Fibroblast of skin of left biceps (primary cell): ENCODE measurements around the gene ZNF483.
"Not testable (repeated sequence)": the region's sequence is repeated elsewhere in the genome, so short reads cannot be mapped to it uniquely, and the experiment has no call there.

Source experiments
- DNase-seq, 2 experiments: peaks; one replicate each; pipeline ENCODE4 v3.0.0-alpha.2; 2013; ENCODE audit warnings: low read depth in 2 of 2

Gene ZNF483

DNA sequence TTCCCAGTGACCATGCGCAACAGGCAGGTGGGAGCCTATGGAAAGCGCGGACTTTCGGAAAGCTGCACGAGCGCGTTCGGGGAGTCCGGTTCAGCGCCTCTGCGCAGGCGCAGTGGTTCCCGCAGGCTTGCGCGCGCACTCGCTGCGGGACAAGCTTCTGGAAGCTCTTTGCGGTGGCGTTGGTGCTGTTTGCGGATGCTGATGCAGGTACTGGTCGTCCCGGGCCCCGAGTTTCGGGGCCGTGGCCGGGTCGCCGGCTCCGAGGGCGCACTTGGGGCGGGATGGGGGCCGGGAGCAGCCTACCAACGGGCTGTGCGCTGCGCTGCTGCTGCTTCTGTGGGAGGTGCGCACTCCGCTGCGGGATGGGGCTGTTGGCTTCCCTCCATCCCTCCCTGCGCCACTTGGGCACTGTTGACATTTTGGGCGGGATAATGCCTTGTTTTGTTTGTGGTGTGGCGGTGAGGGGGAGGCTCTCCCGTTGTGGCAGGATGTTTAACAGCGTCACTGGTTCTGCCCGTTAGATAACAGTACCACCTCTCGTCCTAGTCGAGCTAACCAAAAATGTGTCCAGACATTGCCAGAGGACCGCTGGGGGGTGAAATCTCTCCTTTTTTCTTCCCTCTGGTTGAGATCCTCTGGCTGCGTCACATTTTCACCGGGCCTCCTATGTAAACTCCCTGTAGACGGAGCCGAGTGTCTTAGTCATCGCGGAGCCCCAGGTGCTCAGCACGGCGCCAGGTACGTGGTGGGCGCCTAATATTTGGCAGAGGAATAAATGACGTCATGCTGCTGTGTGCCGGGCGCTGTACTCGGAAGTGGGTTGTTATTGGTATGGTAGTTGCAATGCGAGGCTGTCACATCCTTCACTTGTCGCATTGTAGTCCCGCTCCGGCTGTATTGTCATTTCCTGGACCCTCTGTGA lies at the start of gene ZNF483:
TSS of gene ZNF483 (plus strand) at position 124 of the 922 bp plus-strand sequence. CDS start 2,217 bp downstream, outside the sequence.
- DNase-seq = peak; percentile 20 to 27

DNA sequence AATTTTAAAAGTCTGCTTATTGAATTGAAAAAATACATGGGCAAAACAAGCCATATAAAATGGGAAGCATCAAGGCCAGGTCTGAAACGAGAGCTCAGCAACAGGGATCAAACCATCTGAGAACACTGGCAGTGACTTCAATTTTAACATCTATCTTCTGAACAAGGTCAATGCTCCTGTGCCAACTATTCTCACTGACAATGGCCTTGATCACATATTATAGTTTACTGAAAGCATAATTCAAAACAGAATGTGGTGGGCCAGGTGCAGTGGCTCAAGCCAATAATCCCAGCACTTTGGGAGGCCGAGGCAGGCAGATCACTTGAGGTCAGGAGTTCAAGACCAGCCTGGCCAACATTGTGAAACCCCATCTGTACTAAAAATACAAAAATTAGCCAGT lies 49.8 kb upstream of the ZNF483 start:
- DNase-seq = no peak

DNA sequence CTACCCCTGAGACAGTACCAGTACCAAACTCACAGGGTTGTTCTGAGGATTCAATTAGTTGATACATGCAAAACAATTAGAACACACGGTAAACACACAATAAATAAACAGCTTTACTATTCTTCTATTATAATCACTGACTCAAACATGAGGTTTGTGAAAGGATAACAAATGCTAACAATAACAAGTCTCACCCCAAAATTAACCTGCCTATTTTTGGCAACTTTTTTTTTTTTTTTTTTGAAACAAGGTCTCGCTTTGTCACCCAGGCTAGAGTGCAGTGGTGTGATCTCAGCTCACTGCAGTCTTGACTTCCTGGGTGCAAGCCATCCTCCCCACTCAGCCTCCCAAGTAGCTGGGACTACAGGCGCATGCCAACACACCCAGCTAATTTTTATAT lies 47.3 kb upstream of the ZNF483 start:
- no peak for DNase-seq

DNA sequence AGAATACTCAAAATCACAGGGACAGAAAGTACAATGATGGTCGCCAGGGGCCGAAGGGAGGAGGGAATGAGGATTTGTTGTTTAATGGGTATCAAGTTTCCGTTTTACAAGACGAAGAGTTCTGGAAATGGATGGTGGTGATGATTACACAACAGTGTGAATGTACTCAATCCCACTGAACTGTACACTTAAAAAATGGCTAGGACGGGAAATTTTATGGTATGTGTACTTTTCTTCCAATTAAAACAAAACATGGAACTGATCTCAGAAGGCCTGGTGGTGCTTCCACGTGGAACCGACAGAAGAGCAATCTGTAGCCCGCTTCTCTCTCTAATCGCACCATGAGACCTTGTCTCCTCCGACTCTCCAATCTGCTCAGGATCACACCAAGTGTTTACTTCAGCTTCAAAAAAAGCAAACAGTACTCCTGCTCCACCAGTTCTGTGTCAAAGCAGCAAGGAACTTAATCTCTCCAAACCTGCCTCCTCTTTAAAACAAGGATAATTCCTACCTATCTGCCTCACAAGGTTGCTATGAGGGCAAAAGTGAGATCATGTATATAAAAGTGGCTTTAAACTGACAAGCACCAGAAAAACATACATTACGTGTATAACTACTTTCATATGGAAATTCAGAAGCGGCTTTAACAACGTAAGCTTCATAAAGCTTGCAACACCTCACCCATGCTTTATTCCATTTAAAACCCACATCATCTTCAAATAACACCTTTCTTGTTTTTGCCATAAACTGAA lies 42.9 kb upstream of the ZNF483 start:
- peak; percentile 5 for DNase-seq

DNA sequence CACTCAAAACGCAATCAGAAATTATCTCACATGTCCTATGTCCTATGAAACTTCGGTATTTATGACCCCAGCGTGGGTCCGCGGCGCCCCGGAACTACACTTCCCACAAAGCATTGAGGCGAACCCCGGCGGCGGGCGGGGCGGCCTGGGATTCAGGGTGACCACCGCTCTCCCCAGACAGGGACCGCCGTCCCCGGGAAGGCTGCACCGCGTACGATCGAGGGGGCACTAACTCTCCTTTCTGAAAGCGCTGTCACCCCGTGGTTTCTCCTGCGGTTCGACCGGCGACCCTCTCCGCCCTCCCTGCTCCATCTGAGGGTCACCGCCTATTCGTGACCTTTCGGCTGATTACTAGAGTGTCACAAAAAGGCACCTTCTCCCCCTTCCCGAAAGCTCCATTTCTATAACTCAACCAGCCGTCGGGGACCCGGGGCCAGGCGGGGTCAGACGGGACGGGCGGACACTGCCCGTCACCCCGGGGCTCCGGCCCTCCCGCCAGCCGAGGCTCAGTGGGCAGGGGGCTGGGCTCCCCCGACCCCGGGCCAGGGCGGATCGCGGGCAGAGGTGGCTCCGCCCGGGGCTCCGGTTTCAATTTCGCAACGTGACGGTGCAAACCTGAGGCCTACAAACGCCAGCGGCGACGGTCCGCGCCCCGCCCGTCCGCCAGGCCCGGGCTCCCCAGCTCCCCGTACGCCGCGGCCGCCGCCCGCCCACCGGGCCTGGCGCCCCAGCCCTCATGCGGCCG lies 42.1 kb upstream of the ZNF483 start:
- peak; percentile 12 to 24 for DNase-seq

DNA sequence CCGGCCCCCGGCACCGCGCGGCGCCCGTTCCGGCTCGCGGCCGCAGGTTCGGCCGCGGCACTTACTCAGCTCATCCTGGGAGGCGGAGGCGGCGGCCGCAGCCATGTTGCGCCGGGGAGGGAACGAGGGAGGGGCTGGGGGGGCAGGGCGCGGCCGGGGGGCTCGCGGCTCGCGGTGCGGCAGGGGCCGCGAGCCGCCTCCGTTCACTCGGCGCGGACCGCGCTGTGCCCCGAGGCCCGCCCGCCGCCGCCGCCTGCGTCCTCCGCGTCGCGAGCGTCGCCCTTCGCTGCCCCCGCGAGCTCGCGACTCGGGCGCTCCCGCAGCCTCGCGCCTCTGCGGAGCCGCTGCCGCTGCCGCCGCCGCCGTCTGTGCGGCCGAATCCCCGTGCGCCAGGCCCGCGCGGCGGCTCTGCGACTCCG lies 41.5 kb upstream of the ZNF483 start:
- DNase-seq = peak; percentile 4 to 11

GRCh38 chr9:111483858-111484571 lies 41.0 kb upstream of the ZNF483 start, which contains the start of gene ECPAS:
TSS of gene ECPAS (minus strand) at chr9:111484383. CDS start at chr9:111472918, 11,465 bp downstream.
- peak; percentile 45 to 46 for DNase-seq

- no peak for DNase-seq
These were observed 40.4 kb upstream of the ZNF483 start for GRCh38 chr9:111484572-111484894.

- DNase-seq = not testable (repeated sequence)
These were observed 27.8 kb upstream of the ZNF483 start for GRCh38 chr9:111497196-111497595.

DNA sequence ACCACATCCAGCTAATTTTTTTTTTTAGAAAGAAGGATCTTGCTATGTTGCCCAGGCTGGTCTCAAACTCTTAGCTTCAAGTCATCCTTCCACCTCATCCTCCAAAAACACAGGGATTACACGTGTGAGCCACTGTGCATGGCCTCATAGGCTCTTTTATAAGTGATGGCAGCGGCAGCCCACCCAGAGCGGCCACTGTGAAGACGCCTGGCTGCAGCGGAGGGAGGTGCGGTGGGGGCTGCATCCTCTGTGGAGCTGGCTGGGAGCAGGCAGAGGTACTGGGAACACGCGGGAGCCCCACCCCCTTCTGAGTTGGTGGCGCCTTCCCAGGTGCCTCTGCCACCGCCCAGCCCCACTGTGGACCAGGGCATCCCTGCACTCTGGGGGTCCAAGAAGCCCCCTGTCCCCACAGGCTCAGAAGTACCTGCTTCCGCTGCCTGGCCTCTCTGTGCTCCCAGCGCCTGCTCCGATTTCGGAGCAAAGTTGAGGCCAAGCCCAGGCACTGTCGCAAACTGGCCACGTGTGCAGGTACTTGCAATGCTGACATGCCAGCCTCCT lies 23.9 kb upstream of the ZNF483 start:
- no peak for DNase-seq

- DNase-seq = no peak
These were observed 23.3 kb upstream of the ZNF483 start for GRCh38 chr9:111501648-111502047.

GRCh38 chr9:111502506-111502905 lies 22.5 kb upstream of the ZNF483 start:
- no peak for DNase-seq

DNA sequence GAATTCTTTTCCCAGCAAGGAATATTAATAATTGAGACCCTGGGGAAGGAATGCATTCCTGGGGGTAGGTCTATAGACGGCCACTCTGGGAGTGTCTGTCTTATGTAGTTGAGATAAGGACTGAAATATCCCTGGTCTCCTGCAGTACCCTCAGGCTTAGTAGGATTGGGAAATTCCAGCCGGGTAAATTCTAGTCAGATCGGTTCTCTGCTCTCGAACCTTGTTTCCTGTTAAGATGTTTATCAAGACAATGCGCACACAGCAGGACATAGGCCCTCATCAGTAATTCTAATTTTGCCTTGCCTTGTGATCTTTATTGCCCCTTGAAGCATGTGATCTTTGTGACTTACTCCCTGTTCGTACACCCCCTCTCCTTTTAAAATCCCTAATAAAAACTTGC lies 13.4 kb upstream of the ZNF483 start:
- not testable (repeated sequence) for DNase-seq

DNA sequence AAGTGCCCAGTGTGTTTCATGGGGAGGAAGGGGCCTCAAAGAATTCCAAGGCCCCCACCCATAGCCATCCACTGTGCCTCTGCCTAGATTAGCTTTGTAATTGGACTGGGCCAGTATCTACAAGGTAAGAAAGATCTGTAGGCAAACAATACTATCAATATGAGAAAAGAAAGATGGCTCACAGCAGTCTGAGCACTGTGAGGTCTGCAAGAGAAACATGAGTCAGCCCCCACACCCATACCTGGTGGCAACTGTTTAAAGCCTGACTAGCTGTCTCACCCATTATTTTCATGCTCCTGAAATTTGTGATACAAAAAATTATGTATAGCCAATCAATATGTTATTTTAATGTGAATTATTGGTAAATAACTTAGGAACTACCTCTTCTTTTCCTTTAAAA lies 10.0 kb upstream of the ZNF483 start:
- DNase-seq = no peak

- DNase-seq = no peak
These were observed 8.9 kb upstream of the ZNF483 start for GRCh38 chr9:111516061-111516465.

- no peak for DNase-seq
These were observed 286 bp upstream of the ZNF483 start for GRCh38 chr9:111524731-111525055.

DNA sequence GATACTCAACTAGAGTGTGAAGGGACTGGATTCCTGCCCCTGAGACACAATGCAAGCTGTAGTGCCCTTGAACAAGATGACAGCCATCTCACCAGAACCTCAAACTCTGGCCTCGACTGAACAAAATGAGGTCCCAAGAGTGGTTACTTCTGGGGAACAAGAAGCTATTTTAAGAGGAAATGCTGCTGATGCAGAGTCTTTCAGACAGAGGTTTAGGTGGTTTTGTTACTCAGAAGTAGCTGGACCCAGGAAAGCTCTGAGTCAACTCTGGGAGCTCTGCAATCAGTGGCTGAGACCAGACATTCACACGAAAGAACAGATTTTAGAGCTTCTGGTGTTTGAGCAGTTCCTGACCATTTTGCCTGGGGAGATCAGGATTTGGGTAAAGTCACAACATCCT lies 2.4 kb downstream of the ZNF483 start:
- DNase-seq = no peak

- DNase-seq = no peak
These were observed 4.8 kb downstream of the ZNF483 start for GRCh38 chr9:111529787-111530186.

DNA sequence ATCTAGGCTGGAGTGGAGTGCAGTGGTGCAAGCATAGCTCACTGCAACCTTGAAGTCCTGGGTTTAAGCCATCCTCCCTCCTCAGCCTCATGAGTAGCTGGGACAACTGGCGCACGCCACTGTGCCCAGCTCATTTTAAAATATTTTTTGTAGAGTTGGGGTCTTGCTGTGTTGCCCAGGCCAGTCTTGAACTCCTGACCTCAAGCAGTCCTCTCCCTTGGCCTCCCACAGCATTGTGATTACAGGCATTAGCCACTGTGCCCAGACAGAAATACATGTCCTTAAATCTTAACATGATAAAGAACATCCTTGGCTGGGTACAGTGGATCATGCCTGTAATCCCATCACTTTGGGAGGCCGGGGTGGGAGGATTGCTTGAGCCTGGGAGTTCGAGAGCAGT lies 6.7 kb downstream of the ZNF483 start:
- DNase-seq = no peak

GRCh38 chr9:111533099-111533790 lies 8.3 kb downstream of the ZNF483 start:
- no peak for DNase-seq
